ENCODE results near the gene PROC.

The PROC gene

GRCh38 chr2:127463155-127463991 is 45.1 kb downstream of the PROC start:
- DNase-seq, result no peak

- no peak for DNase-seq
These were observed 46.4 kb downstream of the PROC start for GRCh38 chr2:127464470-127465257.

GRCh38 chr2:127465258-127465657 is 47.0 kb downstream of the PROC start:
- no peak for DNase-seq

GRCh38 chr2:127469051-127469450 is 50.8 kb downstream of the PROC start:
- no peak for DNase-seq

GRCh38 chr2:127469974-127470373 is 51.7 kb downstream of the PROC start:
- no peak for DNase-seq

GRCh38 chr2:127471286-127471988 is 53.2 kb downstream of the PROC start:
- DNase-seq, result no peak

- DNase-seq, result no peak
These were observed 54.0 kb downstream of the PROC start for GRCh38 chr2:127472268-127472667.

- no peak for DNase-seq
These were observed 57.6 kb downstream of the PROC start for GRCh38 chr2:127475788-127476187.
